Measurements from ENCODE around the gene ALDH4A1.
"Not testable (repeated sequence)": the region's sequence is repeated elsewhere in the genome, so short reads cannot be mapped to it uniquely, and the experiment has no call there.

ALDH4A1 gene

GRCh38 chr1:18854331-18855025 lies 47.9 kb downstream of the ALDH4A1 start:
- DNase-seq (ENCODE audit: low read depth), result no peak

GRCh38 chr1:18852501-18852900 lies 49.9 kb downstream of the ALDH4A1 start:
- no peak for DNase-seq (ENCODE audit: low read depth)

- no peak for DNase-seq (ENCODE audit: low read depth)
These were observed 53.1 kb downstream of the ALDH4A1 start for GRCh38 chr1:18849261-18849711.

- not testable (repeated sequence) for DNase-seq (ENCODE audit: low read depth)
These were observed 54.6 kb downstream of the ALDH4A1 start for GRCh38 chr1:18847723-18848122.

- DNase-seq (ENCODE audit: low read depth), result no peak
These were observed 62.2 kb downstream of the ALDH4A1 start for GRCh38 chr1:18840145-18840544.

- no peak for DNase-seq (ENCODE audit: low read depth)
These were observed 65.7 kb downstream of the ALDH4A1 start for GRCh38 chr1:18836654-18837053.

- DNase-seq (ENCODE audit: low read depth), result not testable (repeated sequence)
These were observed 70.0 kb downstream of the ALDH4A1 start for GRCh38 chr1:18832319-18832718.

- no peak for DNase-seq (ENCODE audit: low read depth)
These were observed 70.7 kb downstream of the ALDH4A1 start for GRCh38 chr1:18831656-18832055.

- DNase-seq (ENCODE audit: low read depth), result no peak
These were observed 71.8 kb downstream of the ALDH4A1 start for GRCh38 chr1:18830596-18830995.

- no peak for DNase-seq (ENCODE audit: low read depth)
These were observed 72.7 kb downstream of the ALDH4A1 start for GRCh38 chr1:18829671-18830070.

GRCh38 chr1:18828224-18828623 lies 74.1 kb downstream of the ALDH4A1 start:
- DNase-seq (ENCODE audit: low read depth), result no peak

- no peak for DNase-seq (ENCODE audit: low read depth)
These were observed 78.9 kb downstream of the ALDH4A1 start for GRCh38 chr1:18823438-18823837.

Measured in T-helper 22 cell (primary cell).